AG08396 (cell line): Measurements from ENCODE around the gene SLC7A10.

Experiments used
- DNase-seq: peaks from one replicate; pipeline ENCODE4 v3.0.0; 2012; ENCODE audit warnings: low spot score, mixed read lengths

Gene SLC7A10

GRCh38 chr19:33254245-33254824, 28.7 kb upstream of the SLC7A10 start:
- DNase-seq = no peak

- DNase-seq = no peak
Measured at GRCh38 chr19:33252971-33253370, 27.3 kb upstream of the SLC7A10 start.

DNA sequence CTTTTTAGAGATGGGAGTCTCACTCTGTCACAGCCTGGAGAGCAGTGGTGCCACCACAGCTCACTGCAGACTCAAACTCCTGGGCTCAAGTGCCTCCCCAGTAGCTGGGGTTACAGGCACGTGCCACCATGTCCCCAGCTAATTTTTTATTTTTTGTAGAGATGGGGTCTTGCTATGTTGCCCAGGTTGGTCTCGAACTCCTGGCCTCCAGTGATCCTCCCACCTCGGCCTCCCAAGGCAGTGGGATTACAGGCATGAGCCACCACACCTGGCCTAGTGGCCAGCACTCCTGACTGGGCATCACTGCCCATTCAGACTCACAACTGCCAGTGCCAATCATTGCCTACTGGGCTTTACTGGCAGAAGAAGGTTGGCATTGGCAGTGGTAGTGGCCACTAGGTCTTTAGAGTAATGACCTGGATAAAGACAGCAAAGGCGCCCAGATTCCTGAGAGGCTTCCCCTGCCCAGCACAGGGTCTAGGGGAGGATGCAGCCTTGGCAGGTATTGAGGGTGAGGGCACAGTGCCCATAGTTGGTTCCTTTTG, 26.8 kb upstream of the SLC7A10 start:
- no peak for DNase-seq

- no peak for DNase-seq
Measured at GRCh38 chr19:33251526-33252090, 26.0 kb upstream of the SLC7A10 start.

GRCh38 chr19:33251076-33251475, 25.4 kb upstream of the SLC7A10 start:
- no peak for DNase-seq

GRCh38 chr19:33250500-33250899, 24.9 kb upstream of the SLC7A10 start:
- no peak for DNase-seq

- DNase-seq = no peak
Measured at GRCh38 chr19:33249740-33250366, 24.2 kb upstream of the SLC7A10 start.

GRCh38 chr19:33248954-33249613, 23.4 kb upstream of the SLC7A10 start:
- no peak for DNase-seq

- no peak for DNase-seq
Measured at GRCh38 chr19:33248553-33248953, 22.9 kb upstream of the SLC7A10 start.

DNA sequence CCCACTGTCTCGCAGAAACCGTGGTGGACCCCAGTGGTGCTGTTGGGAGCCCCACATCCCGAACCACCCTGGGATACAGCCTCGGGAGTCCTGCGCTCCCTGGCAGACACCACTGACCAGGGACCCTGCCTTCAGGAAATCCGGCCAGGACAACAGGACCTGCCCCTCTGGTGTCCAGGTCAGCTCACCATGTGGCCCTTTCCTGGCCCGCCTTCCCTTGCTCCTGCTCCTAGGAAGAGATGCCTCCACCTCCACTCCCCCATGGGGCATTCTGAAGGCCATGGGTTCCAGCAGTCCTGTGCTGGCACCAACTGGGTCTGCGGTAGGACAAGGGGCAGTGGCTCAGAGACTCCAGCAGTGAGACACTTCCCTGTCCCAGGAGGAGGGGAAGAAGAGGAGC, 22.5 kb upstream of the SLC7A10 start:
- DNase-seq = no peak

- DNase-seq = no peak
Measured at GRCh38 chr19:33247441-33247819, 21.8 kb upstream of the SLC7A10 start.

- DNase-seq = no peak
Measured at GRCh38 chr19:33246709-33247440, 21.2 kb upstream of the SLC7A10 start.

GRCh38 chr19:33245948-33246708, 20.5 kb upstream of the SLC7A10 start:
- no peak for DNase-seq

GRCh38 chr19:33242911-33243310, 17.3 kb upstream of the SLC7A10 start:
- no peak for DNase-seq

GRCh38 chr19:33242131-33242530, 16.5 kb upstream of the SLC7A10 start:
- DNase-seq = no peak

GRCh38 chr19:33241530-33242101, 16.0 kb upstream of the SLC7A10 start:
- DNase-seq = no peak

DNA sequence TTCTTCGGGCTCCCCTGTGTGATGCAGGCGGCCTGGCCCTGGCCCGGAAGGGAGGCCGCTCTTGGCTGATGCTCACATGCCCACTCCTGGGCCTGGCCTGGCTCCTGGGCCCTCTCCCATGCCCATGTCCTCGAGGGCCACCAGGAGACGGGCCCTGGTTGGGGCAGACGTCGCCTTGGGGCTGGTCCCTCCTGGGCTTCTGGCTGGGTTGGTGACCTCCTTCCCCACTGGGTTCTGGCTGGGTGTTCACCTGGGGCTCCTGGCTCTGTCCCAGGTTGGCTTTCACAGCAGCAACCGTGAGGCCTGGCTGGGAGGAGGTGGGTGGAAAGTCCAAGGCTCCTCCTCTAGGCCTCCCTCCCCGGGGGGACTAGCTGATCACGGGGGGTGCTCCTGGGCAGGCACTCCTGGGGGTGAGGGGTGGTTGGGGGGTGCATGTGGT, 15.5 kb upstream of the SLC7A10 start:
- no peak for DNase-seq

- DNase-seq = no peak
Measured at GRCh38 chr19:33240181-33240771, 14.6 kb upstream of the SLC7A10 start.

DNA sequence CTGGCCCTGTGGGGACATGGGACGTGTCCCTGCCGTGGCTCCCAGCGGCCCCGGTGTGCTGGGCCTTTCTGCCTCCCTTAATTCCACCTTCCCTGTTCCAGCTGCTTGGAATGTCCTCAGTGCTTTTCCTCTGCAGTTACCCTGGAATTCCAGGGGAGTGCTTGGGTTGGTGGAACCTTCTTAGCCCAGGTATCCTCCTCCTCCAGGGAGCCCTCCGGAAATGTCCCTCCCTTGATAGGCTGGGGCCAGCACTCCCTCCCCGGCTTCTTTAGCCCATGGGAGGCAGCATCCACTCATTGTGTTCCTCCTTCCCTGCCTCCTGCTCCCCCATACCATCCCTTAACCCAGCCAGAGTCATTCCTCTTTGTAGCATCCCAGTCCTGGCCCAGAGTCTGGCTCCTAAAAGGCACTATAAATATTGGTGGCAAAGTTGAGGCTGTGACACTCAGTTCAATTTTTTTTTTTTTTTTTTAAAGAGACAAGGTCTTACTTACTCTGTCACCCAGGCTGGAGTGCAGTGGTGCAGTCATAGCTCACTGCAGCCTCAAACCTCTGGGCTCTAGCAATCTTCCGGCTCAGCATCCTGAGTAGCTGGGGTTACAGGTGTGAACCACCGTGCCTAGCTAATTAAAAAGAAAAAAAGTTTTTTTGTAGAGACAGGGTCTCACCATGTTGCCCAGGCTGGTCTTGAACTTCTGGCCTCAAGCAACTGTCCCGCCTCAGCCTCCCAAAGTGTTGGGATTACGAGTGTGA, 13.7 kb upstream of the SLC7A10 start:
- DNase-seq = no peak
